ENCODE data around the gene OCEL1.

The OCEL1 gene

GRCh38 chr19:17240062-17240752 is 14.2 kb downstream of the OCEL1 start:
- DNase-seq (ENCODE audit: low read depth): no peak
- TF ChIP-seq MAX (IDR thresholded peaks at IDR 0.05; ENCODE audit: low read depth, low read length): no peak
- no peak for TF ChIP-seq POLR2A (IDR thresholded peaks at IDR 0.05; ENCODE audit: extremely low read depth, insufficient read length)
- TF ChIP-seq CTCF (IDR thresholded peaks at IDR 0.05; ENCODE audit: low read depth, low read length): no peak
- H3K4me3 ChIP-seq (ENCODE audit: low read depth, low read length): no peak overlapping the region

- TF ChIP-seq CTCF (IDR thresholded peaks at IDR 0.05; ENCODE audit: low read depth, low read length) (no peak), MAX (IDR thresholded peaks at IDR 0.05; ENCODE audit: low read depth, low read length) (no peak), MYC (IDR thresholded peaks at IDR 0.05; ENCODE audit: low read depth, low read length) (no peak), POLR2A (IDR thresholded peaks at IDR 0.05; ENCODE audit: extremely low read depth, insufficient read length) (no peak)
- no peak overlapping the region for H3K4me3 ChIP-seq (ENCODE audit: low read depth, low read length)
- no peak for DNase-seq (ENCODE audit: low read depth)
These were observed 14.9 kb downstream of the OCEL1 start for GRCh38 chr19:17240826-17241399.

- H3K4me3 ChIP-seq (ENCODE audit: low read depth, low read length): no peak overlapping the region
- no peak for TF ChIP-seq MYC (IDR thresholded peaks at IDR 0.05; ENCODE audit: low read depth, low read length)
- TF ChIP-seq MAX (IDR thresholded peaks at IDR 0.05; ENCODE audit: low read depth, low read length): no peak
- TF ChIP-seq CTCF (IDR thresholded peaks at IDR 0.05; ENCODE audit: low read depth, low read length): no peak
- no peak for TF ChIP-seq POLR2A (IDR thresholded peaks at IDR 0.05; ENCODE audit: extremely low read depth, insufficient read length)
- DNase-seq (ENCODE audit: low read depth): no peak
These were observed 16.6 kb downstream of the OCEL1 start for GRCh38 chr19:17242431-17243208.

- H3K4me3 ChIP-seq (ENCODE audit: low read depth, low read length): no peak overlapping the region
- no peak for DNase-seq (ENCODE audit: low read depth)
- TF ChIP-seq MYC (IDR thresholded peaks at IDR 0.05; ENCODE audit: low read depth, low read length) (no peak), CTCF (IDR thresholded peaks at IDR 0.05; ENCODE audit: low read depth, low read length) (no peak), POLR2A (IDR thresholded peaks at IDR 0.05; ENCODE audit: extremely low read depth, insufficient read length) (no peak), MAX (IDR thresholded peaks at IDR 0.05; ENCODE audit: low read depth, low read length) (no peak)
These were observed 17.3 kb downstream of the OCEL1 start for GRCh38 chr19:17243211-17243829.

- no peak overlapping the region for H3K4me3 ChIP-seq (ENCODE audit: low read depth, low read length)
- TF ChIP-seq POLR2A (IDR thresholded peaks at IDR 0.05; ENCODE audit: extremely low read depth, insufficient read length): no peak
- DNase-seq (ENCODE audit: low read depth): no peak
These were observed 18.0 kb downstream of the OCEL1 start for GRCh38 chr19:17243830-17244617.
